Left lobe of liver (tissue), 2 donors: ENCODE data around the gene AQP12B. TPM values are rescaled to one million over a fixed set of nuclear protein-coding genes. Genes with fewer than 3 reads are reported as not detected.

Experiments used
- ATAC-seq: fragments of 200-7000 bp; cut with Tn5 transposase; one replicate; pipeline ENCODE4 v1.9.1; 2020; ENCODE audit warnings: mild to moderate bottlenecking, moderate library complexity
- DNase-seq: peaks from one replicate; pipeline ENCODE4 v3.0.0-alpha.2; 2020; ENCODE audit warnings: low spot score
- total RNA-seq: library from RNA; stranded (reverse); gene quantifications from one replicate; pipeline ENCODE4 v1.2.1, GENCODE V29; 2021
- donor health status: DM: no; HTN: no; CAD: no; lungs with moderate emphysema.
- donor health status: DM: no; HTN: yes; CAD: no.

Gene AQP12B
- total RNA-seq, 1 donor from 2014 or later = not detected

DNA sequence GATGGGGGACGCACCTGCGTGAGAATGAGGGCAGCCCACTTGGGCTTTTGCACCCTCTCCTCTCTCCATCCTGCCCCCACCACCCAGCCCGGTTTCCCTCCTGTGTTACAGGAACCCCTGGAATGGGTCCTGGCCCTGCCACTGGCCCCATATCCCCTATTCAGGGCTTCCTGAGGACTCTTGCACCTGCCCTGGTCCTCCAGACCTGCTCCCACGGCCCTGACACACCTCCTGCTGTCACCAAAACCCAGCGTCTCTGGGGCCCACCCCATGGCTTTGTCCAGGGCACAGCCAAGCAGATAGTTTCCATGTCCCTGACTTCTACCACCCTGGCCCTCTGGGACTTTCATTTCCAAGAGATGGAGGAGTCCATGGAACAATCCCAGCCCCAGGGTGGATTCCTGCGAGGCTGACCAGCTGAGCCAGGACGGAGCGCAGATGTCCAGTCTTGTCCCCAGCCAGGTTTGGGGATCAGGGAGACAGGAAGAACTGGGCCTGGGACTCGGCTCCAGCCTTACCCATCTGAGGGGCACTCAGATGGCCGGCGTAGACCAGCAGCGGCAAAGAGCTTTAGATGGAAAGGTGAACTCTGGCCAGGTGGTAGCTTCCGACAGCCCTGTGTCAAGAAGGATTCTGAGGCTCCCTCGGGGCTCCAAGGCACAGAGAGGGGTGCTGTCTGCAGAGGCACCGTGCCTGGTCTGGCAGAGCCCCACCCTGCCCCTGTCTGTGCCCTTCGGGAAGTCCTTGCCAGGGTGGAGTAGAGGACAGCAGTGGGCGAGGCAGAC is 45.4 kb downstream of the AQP12B start:
- no peak for ATAC-seq
- DNase-seq = no peak

DNA sequence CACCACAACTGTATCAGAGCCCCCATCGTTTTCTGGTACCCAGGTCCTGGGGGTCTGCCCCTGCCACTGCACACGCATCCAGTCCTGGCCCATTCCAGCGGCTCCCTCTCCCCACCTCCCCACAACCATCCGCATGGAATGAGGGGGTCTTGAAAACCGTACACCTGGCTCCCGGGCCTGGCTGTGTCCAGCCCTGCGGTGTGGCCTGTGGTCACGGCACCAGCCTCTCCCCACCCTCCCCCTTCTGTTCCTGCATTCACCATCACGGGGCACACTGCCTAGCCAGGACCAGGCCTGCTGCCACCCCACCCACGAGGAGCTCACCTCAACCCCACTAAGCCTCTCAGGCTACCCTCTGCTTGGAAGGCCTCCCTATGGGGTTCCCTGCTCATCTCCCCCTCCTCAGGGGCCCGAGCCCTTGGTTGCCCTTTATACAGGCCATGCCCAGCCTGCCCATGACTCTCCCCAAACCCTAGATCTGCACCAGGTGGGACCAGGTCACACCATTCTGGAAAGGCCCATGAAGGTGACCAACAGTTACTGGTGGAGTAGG is 46.0 kb downstream of the AQP12B start:
- DNase-seq = peak; percentile 30
- ATAC-seq = no peak

DNA sequence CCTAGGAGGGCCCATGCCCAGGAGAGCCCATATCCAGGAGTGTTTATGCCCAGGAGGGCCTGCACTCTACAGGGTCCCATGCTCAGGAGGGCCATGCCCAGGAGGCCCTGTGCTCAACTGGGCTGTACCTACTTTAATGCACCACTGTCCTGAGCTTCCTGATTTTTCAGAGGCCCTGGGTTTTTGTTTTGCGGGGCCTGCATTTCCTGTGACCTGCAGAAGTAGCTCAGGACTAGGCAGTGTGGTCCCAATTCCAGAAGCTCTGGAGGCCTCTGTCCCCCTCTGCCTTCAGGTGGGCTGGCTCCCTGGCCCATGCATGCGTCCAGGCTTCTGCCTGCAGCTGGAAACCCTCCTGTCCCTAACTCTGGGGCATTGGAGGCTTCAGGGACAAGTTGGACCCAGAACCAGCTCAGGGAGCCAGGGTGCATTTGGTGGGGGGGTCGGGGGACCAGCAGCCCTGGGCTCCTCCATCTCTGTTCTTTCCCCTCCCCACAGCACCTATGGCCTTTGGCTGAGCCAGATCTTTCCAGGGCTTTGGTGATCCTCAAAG is 46.6 kb downstream of the AQP12B start:
- DNase-seq (peak; percentile 29), ATAC-seq (no peak)

DNA sequence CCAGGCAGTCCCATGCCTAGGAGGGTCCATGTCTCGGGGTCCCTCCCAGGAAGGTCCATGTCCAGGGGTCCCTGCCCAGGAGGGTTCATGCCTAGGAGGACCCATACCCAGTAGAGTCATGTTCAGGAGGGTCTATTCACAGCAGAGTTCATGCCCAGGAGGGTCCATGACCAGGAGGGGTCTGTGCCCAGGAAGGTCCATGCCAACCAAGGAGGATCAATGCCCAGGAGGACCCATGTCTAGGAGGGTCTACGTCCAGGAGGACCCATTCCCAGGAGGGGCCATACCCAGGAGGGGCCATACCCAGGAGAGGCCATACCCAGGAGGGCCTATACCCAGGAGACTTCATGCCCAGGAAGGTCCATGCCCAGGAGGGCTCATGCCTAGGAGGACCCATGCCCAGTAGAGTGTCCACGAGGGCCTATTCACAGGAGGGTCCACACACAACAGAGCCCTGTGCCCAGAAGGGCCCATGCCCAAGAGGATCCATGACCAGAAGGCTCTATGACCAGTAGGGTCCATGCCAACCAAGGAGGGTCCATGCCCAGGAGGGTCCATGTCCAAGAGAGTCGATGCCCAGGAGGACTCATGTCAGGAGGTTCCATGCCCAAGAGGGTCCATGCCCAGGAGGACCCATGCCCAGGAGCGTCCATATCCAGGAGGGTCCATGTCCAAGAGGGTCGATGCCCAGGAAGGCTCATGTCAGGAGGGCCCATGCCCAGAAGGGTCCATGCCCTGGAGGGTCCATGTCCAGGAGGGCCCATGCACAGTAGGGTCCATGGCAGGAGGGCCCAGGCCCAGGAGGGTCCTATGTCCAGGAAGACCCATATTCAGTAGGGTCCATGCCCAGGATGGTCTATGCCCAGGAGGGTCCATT is 47.3 kb downstream of the AQP12B start:
- ATAC-seq (no peak), DNase-seq (peak; percentile 41)

DNA sequence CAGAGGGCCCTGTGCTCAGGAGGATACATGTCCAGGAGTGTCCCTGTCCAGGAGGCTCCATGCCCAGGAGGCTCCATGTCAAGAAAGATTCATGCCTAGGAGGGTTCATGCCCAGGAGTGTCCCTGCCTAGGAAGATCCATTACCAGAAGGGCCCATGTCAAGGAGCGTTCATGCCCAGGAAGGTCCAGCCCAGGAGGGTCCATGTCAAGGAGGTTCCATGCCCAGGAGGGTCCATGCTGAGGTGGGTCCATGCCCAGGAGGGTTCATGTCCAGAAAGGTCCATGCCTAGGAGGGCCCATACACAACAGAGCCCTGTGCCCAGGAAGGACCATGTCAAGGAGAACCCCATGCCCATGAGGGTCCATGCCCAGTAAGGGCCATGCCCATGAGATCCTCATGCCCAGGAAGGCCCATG is 50.4 kb downstream of the AQP12B start:
- DNase-seq = peak; percentile 29
- ATAC-seq = no peak

DNA sequence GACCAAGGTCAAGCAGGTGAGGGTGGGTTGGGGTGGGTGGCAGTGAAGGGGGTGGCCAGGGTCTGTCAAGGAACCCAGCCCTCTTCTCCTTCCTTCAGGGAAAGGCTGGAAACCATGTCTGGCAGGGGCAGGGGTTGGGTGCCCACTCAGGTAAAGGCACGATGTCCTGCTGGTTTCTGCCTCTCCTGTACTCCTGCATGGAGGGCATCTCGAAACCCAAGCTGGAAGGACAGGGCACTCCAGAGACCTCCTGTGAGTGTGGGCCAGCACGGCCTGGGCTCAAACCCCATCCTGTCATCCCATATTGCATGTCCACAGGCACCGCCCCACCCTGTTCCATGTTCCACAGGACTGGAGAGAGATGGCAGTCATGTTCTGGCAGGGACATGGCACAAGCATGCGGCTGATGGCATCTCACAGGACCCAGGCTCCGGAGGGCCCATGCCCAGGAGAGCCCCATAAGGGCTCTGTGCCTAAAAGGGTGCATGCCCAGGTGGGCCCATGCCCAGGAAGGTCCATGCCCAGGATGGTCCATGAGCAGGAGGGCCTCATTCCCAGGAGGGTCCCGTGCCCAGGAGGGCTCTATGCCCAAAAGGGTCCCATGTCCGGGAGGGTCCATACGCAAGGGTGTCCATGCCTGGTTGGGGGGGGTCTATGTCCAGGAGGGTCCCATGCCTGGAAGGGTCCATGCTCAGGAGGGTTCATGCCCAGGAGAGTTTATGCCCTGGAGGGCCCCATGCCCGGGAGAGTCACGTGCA is 51.0 kb downstream of the AQP12B start:
- DNase-seq = peak; percentile 41
- ATAC-seq = no peak

DNA sequence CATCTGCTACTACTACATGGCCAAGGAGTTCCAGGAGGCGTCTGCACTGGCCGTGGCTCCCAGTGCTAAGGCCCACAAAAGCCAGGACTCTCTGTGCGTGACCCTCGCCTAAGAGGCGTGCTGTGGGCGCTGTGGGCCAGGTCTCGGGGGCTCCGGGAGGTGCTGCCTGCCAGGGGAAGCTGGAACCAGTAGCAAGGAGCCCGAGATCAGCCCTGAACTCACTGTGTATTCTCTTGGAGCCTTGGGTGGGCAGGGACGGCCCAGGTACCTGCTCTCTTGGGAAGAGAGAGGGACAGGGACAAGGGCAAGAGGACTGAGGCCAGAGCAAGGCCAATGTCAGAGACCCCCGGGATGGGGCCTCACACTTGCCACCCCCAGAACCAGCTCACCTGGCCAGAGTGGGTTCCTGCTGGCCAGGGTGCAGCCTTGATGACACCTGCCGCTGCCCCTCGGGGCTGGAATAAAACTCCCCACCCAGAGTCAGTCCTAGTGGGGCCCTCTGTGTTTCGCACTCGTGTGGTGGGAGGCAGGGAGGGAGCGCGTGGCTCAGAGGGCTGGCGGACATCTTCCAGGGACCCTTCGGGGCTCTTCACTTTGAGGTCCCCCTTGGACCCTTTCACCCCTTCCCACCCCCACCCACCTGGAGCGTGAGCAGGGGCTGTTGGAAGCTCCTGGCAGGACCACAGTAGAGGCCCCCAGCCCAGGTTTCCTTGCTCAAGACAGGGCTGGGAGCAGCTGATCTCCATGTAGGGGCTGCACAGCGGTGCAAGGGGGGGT is 51.7 kb downstream of the AQP12B start:
- DNase-seq = peak; percentile 44
- ATAC-seq = no peak

DNA sequence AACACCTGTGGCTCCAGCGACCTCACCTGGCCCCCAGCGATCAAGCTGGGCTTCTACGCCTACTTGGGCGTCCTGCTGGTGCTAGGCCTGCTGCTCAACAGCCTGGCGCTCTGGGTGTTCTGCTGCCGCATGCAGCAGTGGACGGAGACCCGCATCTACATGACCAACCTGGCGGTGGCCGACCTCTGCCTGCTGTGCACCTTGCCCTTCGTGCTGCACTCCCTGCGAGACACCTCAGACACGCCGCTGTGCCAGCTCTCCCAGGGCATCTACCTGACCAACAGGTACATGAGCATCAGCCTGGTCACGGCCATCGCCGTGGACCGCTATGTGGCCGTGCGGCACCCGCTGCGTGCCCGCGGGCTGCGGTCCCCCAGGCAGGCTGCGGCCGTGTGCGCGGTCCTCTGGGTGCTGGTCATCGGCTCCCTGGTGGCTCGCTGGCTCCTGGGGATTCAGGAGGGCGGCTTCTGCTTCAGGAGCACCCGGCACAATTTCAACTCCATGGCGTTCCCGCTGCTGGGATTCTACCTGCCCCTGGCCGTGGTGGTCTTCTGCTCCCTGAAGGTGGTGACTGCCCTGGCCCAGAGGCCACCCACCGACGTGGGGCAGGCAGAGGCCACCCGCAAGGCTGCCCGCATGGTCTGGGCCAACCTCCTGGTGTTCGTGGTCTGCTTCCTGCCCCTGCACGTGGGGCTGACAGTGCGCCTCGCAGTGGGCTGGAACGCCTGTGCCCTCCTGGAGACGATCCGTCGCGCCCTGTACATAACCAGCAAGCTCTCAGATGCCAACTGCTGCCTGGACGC is 52.5 kb downstream of the AQP12B start:
- DNase-seq (peak; percentile 40), ATAC-seq (no peak)

DNA sequence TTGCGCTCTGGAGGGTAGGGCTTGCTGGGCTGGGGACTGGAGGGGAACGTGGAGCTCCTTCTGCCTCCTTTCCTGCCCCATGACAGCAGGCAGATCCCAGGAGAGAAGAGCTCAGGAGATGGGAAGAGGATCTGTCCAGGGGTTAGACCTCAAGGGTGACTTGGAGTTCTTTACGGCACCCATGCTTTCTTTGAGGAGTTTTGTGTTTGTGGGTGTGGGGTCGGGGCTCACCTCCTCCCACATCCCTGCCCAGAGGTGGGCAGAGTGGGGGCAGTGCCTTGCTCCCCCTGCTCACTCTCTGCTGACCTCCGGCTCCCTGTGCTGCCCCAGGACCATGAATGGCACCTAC is 53.1 kb downstream of the AQP12B start:
- no peak for ATAC-seq

DNA sequence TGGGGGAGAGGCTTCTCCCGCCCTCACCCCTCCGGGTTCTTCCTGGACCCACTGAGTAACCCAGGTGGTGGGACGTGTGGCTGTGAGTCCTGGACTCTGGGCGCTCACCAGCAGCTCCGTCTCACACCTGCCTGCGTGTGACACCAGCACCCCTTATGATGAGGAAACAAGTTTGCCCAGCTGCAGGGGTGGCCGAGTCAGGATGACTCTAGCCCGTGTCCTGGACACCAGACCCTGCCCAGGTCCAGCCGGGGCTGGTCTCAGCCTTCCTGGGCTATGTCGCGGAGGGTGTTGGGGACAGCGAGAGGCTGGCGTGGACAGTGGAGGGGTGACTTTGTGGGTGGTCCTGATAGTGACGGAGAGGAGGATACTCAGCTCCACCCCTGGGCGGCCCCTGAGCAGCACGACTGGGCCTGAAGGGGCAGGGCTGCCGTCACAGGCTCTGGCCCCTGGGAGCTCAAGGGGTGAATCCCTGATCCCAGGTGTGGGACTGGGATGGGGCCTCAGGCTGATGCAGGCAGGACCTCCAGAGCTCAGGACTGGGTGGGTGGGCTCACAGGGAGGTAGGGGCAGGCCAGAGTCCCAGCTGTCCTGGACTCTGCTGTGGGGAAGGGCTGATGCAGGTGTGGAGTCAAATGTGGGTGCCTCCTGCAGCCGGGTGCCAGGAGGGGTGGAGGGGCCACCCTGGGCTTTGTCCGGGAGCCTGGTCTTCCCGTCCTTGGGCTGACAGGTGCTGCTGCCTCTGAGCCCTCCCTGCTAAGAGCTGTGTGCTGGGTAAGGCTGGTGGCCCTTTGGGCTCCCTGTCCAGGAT is 53.7 kb downstream of the AQP12B start:
- ATAC-seq = no peak
- DNase-seq = peak; percentile 28

More for the DNA sequence above, 53.1 kb downstream of the AQP12B start:
- no peak for DNase-seq

DNA sequence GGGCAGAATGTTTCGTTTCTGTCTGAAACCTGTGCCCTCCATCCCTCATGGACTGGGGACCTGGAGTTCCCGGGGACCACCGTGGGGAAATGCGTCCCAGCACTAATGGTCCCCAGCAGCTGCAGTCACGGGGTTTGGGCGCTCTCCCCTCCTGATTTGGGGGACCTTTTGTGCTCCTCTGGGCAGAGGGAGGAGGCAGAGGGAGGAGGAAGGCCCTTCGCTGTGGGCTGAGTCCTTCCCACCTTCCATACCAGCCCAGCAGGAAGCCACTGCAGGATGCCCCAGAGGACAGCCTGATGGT is 54.2 kb downstream of the AQP12B start:
- ATAC-seq (no peak), DNase-seq (peak; percentile 27)

DNA sequence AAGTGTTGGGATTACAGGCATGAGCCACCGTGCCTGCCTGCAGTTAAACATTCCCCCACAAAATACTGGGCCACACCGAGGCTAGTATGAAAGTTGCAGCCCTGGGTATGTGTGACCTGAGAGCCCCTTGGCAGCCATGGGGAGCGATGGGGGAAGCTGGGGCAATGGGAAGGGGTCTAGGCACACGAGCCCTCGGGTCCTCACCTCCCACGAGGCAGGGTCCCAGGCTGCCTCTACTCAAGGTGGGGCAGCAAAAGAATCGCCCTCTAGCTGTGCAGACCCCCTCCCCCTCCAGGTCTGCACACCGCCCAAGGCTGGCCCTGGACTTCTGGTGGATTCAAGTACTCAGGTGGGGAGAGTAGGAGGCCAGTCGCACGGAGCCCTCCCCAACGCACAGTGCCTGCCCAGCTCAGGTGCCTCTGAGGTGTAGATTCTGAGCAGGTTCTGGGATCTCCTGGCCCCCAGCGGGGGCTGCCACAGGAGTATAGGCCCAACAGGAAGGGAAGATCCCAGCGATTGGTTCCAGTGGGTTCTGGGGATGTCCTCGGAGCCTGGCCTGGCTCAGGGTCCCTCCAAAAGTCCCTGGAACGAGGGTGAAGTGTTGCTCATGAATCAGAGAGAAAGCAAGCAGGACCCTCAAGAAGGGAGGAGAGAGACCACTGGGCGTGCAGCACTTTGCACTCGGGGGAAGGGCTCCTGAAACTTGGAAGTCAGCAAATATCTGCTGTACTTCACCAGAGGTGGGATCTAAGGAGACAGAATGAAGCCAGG is 54.8 kb downstream of the AQP12B start:
- no peak for ATAC-seq
- DNase-seq = peak; percentile 33

DNA sequence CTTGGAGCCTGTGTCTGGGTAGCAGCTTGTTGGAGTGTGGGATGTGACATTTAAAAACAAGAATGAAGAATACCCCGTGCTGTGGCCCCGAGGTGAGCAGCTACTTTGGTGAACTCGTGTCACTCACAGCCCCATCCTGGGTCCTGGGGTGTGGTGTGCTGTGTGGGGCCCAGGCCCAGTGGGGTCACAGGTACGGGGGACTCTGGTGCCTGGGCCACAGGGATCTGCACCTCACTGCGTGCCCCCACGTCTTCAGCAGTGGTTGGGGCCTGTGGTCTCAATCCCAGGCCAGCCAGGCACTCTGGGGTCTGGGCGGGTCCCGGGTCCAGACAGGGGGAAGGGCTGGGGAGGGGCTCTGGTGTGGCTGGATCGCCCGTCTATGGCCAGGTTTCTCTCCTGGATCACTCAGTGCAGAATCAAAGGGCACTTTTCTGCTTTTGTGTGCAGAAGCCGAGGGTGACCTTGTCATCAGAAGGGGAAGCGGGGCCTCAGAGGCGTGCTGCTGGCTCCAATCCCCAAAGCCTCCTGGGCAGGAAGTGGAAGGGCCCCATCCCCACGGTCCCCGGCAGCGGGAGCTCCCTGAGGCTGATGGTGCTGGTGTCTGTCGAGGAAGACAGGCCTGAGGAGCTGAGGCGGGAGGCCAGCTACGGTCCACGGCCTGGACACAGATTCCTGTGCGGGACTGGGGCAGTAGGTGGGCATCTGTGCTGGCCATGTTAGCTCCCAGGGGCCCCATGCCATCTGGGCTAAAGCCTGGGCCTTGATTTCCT is 56.0 kb downstream of the AQP12B start:
- DNase-seq = peak; percentile 43
- no peak for ATAC-seq
